Spleen (tissue), 11 donors: ENCODE measurements around the gene FXR1. TPM values are rescaled to one million over a fixed set of nuclear protein-coding genes. Genes with fewer than 3 reads are reported as not detected.

Experiments used
- DNase-seq: peaks from one replicate; pipeline ENCODE4 v3.0.0-alpha.2; 2020
- H3K27ac ChIP-seq, 8 donors: fragments of 200-600 bp; sonication (generic) in 7 of 8; 1 replicate in 4 of 8; 2 replicates in 4 of 8; pipeline versions ENCODE4 v1.5.0 to v1.8.0; 2016 to 2021; ENCODE audit warnings: inconsistent platforms in 4 of 8, mild to moderate bottlenecking in 4 of 8, moderate library complexity in 1 of 8
- H3K27me3 ChIP-seq, 7 donors: fragments of 200-600 bp; sonication (generic) in 6 of 7; replicated peaks in 1 of 7; 1 replicate in 4 of 7; 2 replicates in 3 of 7; pipeline versions ENCODE4 v1.5.0 to v1.8.0; 2016 to 2021; ENCODE audit warnings: inconsistent platforms in 3 of 7, mild to moderate bottlenecking in 1 of 7
- H3K36me3 ChIP-seq, 6 donors: fragments of 200-600 bp; sonication (generic) in 5 of 6; 1 replicate in 4 of 6; 2 replicates in 2 of 6; pipeline versions ENCODE4 v1.5.0 to v1.8.0; 2016 to 2021; ENCODE audit warnings: inconsistent platforms in 2 of 6
- H3K4me1 ChIP-seq, 6 donors: fragments of 200-600 bp; sonication (generic) in 5 of 6; 1 replicate in 3 of 6; 2 replicates in 3 of 6; pipeline versions ENCODE4 v1.5.0 to v1.8.0; 2016 to 2021; ENCODE audit warnings: inconsistent platforms in 3 of 6
- H3K4me3 ChIP-seq, 8 donors: fragments of 200-600 bp; sonication (generic) in 7 of 8; 1 replicate in 4 of 8; 2 replicates in 4 of 8; pipeline versions ENCODE4 v1.5.0 to v1.8.0; 2016 to 2021; ENCODE audit warnings: inconsistent platforms in 4 of 8, mild to moderate bottlenecking in 4 of 8, moderate library complexity in 2 of 8
- H3K9me3 ChIP-seq, 8 donors: fragments of 200-600 bp; sonication (generic) in 7 of 8; 1 replicate in 4 of 8; 2 replicates in 4 of 8; pipeline versions ENCODE4 v1.5.0 to v1.8.0; 2016 to 2021; ENCODE audit warnings: inconsistent platforms in 4 of 8
- CTCF ChIP-seq, 11 experiments: fragments of 200-600 bp in 7 of 11; fragments of 450-650 bp in 4 of 11; sonication (generic) in 4 of 11; IDR thresholded peaks in 8 of 11; conservative IDR thresholded peaks in 3 of 11; 1 replicate in 7 of 11; 2 replicates in 4 of 11; pipeline versions ENCODE4 v1.4.0 to v1.8.0; 2016 to 2021; ENCODE audit warnings: antibody characterized with exemption in 11 of 11, inconsistent platforms in 4 of 11, mild to moderate bottlenecking in 1 of 11
- POLR2A ChIP-seq, 3 donors: fragments of 450-650 bp; IDR thresholded peaks; one replicate each; pipeline ENCODE4 v1.5.1; 2017; ENCODE audit warnings: antibody characterized with exemption in 3 of 3, mild to moderate bottlenecking in 1 of 3
- POLR2AphosphoS5 ChIP-seq, 3 donors: sonication (generic); formaldehyde crosslinking; IDR thresholded peaks; one replicate each; pipeline ENCODE4 v1.5.1; 2017; ENCODE audit warnings: antibody characterized with exemption in 3 of 3
- WGBS, 5 donors: extraction: QIAGEN DNeasy Blood & Tissue Kit in 3 of 5; methylation state at CpG; one replicate each; pipeline versions ENCODE4 v1.1.5 to v1.1.7; 2013 to 2018; 5-methylcytosine and 5-hydroxymethylcytosine counted together
- intact Hi-C: fragments of 100-400 bp; cut with DNase I; formaldehyde crosslinking; loops from one replicate; pipeline ENCODE4 v1.15.0; 2023; ENCODE audit warnings: low total_unique reads
- polyA plus RNA-seq, 3 donors: library from polyadenylated mRNA; stranded (reverse); fragments of 200-250 nt; gene quantifications; one replicate each; pipeline ENCODE4 v1.2.1, GENCODE V29; 2013
- total RNA-seq, 7 donors: library from RNA; depleted of rRNA in 3 of 7; stranded (reverse); fragments of >200 nt in 3 of 7; fragmentation: NEBNext Ultra II Directional in 4 of 7; extraction: Animal tissue kit (Norgen Biotek cat#: 25700) in 4 of 7; gene quantifications; one replicate each; pipeline versions ENCODE4 v1.1.0 to v1.2.1, GENCODE V29; 2016 to 2021
- donor health status: healthy with polysubstance abuse.
- donor health status: DM: no; HTN: no; CAD: no; lungs with moderate emphysema.
- donor health status: DM: no; HTN: no; CAD: no.
- donor health status: Bipolar disorder and iron deficiency.
- donor health status: healthy.
- donor health status: DM: no; HTN: no; CAD: no.
- donor health status: DM: yes; HTN: yes; CAD: no.

FXR1 gene
- total and polyA plus RNA-seq, 10 donors, result 43.4 to 141 (median 100) TPM

- no peak for DNase-seq
- Histone ChIP-seq H3K4me3 (no peak overlapping the region), H3K27ac (no peak overlapping the region), H3K9me3 (no peaks in the 10 kb centered on the region), H3K27me3 (no peaks in the 10 kb centered on the region), H3K4me1 (no peaks in the 10 kb centered on the region), H3K36me3 (peaks cover 0 to 100% (median 72%) of the 10 kb centered on the region in 6 donors)
- intact Hi-C loops, result no loop called here
- 70 to 93% (median 79%) methylated on average over 1 of the region's 1 CpG for whole genome bisulfite sequencing, 5 donors
- no peak for TF ChIP-seq POLR2AphosphoS5 (IDR thresholded peaks at IDR 0.05)
- TF ChIP-seq CTCF (IDR thresholded peaks at IDR 0.05 in 8 of 11, conservative IDR thresholded peaks at IDR 0.05 in 3 of 11), result no peak
Observed at GRCh38 chr3:180959691-180960090, 47.2 kb downstream of the FXR1 start.

- no peak overlapping the region for H3K4me3 ChIP-seq
- DNase-seq, result no peak
- TF ChIP-seq POLR2AphosphoS5 (IDR thresholded peaks at IDR 0.05), result no peak
- no peaks in the 10 kb centered on the region for H3K4me1 ChIP-seq
- intact Hi-C loops, result no loop called here
- H3K9me3 ChIP-seq, result no peaks in the 10 kb centered on the region
- no peak overlapping the region for H3K27ac ChIP-seq
- H3K27me3 ChIP-seq, result no peaks in the 10 kb centered on the region
- WGBS, 5 donors, result 83 to 95% (median 84%) methylated on average over 3 of the region's 3 CpGs
- H3K36me3 ChIP-seq, result peaks cover 0 to 100% (median 74%) of the 10 kb centered on the region in 6 donors
Observed at GRCh38 chr3:180961087-180961486, 48.6 kb downstream of the FXR1 start.

- no peak overlapping the region for H3K27ac ChIP-seq
- intact Hi-C loops, result no loop called here
- TF ChIP-seq POLR2AphosphoS5 (IDR thresholded peaks at IDR 0.05) (no peak), POLR2A (IDR thresholded peaks at IDR 0.05) (no peak), CTCF (IDR thresholded peaks at IDR 0.05 in 8 of 11, conservative IDR thresholded peaks at IDR 0.05 in 3 of 11) (no peak)
- H3K36me3 ChIP-seq, result peaks cover 0 to 100% (median 71%) of the 10 kb centered on the region in 6 donors
- no peaks in the 10 kb centered on the region for H3K27me3 ChIP-seq
- WGBS, 5 donors, result 94 to 100% (median 98%) methylated on average over 1 of the region's 1 CpG
- no peaks in the 10 kb centered on the region for H3K4me1 ChIP-seq
- H3K9me3 ChIP-seq, result no peaks in the 10 kb centered on the region
- H3K4me3 ChIP-seq, result no peak overlapping the region
- no peak for DNase-seq
Observed at GRCh38 chr3:180961552-180961951, 49.1 kb downstream of the FXR1 start.

- intact Hi-C loops, result no loop called here
- Histone ChIP-seq H3K27ac (no peak overlapping the region), H3K4me1 (no peaks in the 10 kb centered on the region), H3K36me3 (peaks cover 0 to 100% (median 66%) of the 10 kb centered on the region in 6 donors), H3K9me3 (no peaks in the 10 kb centered on the region), H3K27me3 (no peaks in the 10 kb centered on the region), H3K4me3 (no peak overlapping the region)
- no peak for DNase-seq
- 90 to 97% (median 95%) methylated on average over 1 of the region's 1 CpG for WGBS, 5 donors
- TF ChIP-seq POLR2A (IDR thresholded peaks at IDR 0.05) (no peak), POLR2AphosphoS5 (IDR thresholded peaks at IDR 0.05) (no peak), CTCF (IDR thresholded peaks at IDR 0.05 in 8 of 11, conservative IDR thresholded peaks at IDR 0.05 in 3 of 11) (no peak)
Observed at GRCh38 chr3:180962530-180962929, 50.1 kb downstream of the FXR1 start.

- 97 to 98% (median 97%) methylated on average over 6 of the region's 6 CpGs for WGBS, 5 donors
- no peaks in the 10 kb centered on the region for H3K27me3 ChIP-seq
- H3K36me3 ChIP-seq, result peaks cover 0 to 87% (median 50%) of the 10 kb centered on the region in 6 donors
- intact Hi-C loops, result no loop called here
- no peak for DNase-seq
- no peak overlapping the region for H3K27ac ChIP-seq
- TF ChIP-seq POLR2A (IDR thresholded peaks at IDR 0.05), result no peak
- TF ChIP-seq CTCF (IDR thresholded peaks at IDR 0.05 in 8 of 11, conservative IDR thresholded peaks at IDR 0.05 in 3 of 11), result no peak
- no peak for TF ChIP-seq POLR2AphosphoS5 (IDR thresholded peaks at IDR 0.05)
- no peak overlapping the region for H3K4me3 ChIP-seq
- H3K9me3 ChIP-seq, result no peaks in the 10 kb centered on the region
- H3K4me1 ChIP-seq, result peaks cover 0 to 12% (median 0%) of the 10 kb centered on the region in 6 donors
Observed at GRCh38 chr3:180970931-180971330, 58.5 kb downstream of the FXR1 start.
